Measurements from ENCODE around the gene TAP1.

- TF ChIP-seq POLR2A (IDR thresholded peaks at IDR 0.05), result no peak
- TF ChIP-seq CTCF (IDR thresholded peaks at IDR 0.05), result peak; percentile 83 to 93 (median 86)
Measured at GRCh38 chr6:32796848-32797776, 56.4 kb downstream of the TAP1 start.
